GM23338 (cell line): ENCODE results near the gene RALGPS1.

Experiments used
- EZH2 ChIP-seq: fragments of 200-600 bp; sonication (generic); IDR thresholded peaks from one replicate; pipeline ENCODE4 v1.8.0; 2017; ENCODE audit warnings: antibody characterized with exemption, mild to moderate bottlenecking, low read depth; ENCODE audit not compliant: unreplicated experiment
- EZH2phosphoT487 ChIP-seq: fragments of 200-600 bp; sonication (generic); IDR thresholded peaks from one replicate; pipeline ENCODE4 v1.8.1; 2018; ENCODE audit warnings: antibody characterized with exemption; ENCODE audit not compliant: unreplicated experiment
- JUNB ChIP-seq: IDR thresholded peaks from one replicate; pipeline ENCODE4 v1.6.1; 2016; ENCODE audit warnings: antibody characterized with exemption; ENCODE audit not compliant: unreplicated experiment
- POLR2AphosphoS5 ChIP-seq: IDR thresholded peaks from 2 replicates; pipeline ENCODE4 v1.6.1; 2016; ENCODE audit warnings: antibody characterized with exemption, low read depth
- TF ChIP-seq, protein P1 (sequence below), 2 experiments: fragments of 200-600 bp in 1 of 2; sonication (generic) in 1 of 2; conservative IDR thresholded peaks; 2 replicates each; pipeline versions ENCODE4 v1.5.1 to v1.6.1; 2016 to 2017; ENCODE audit warnings: antibody characterized with exemption in 2 of 2, low read depth in 2 of 2, mild to moderate bottlenecking in 2 of 2, moderate library complexity in 1 of 2
- TF ChIP-seq, protein P2 (sequence below): IDR thresholded peaks from one replicate; pipeline ENCODE4 v1.6.1; 2018; ENCODE audit warnings: antibody characterized with exemption; ENCODE audit not compliant: unreplicated experiment

DNA sequence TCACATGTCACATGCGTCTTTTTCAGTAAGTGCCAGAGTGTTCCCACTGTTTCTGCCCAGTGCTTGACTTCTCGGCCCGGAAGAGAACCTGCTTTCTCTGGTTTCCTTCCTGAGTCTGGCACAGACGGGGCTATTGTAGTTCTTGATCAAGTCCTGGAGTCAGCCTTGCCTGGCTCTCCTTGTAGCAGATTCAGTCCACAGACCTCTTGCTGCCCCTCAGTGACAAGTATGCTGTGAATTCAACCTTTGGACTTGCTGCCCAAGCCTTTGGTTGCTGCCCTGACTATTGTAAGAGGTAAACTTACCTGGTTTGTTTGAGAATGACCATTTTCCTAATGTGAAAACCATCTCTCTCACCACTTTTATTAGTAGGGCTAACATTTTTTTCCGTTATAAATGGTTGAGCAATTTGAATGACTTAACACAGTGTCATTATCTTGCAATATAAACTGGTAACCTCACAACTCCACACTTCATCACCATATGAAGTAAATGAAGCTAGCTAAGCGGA lies 29.4 kb upstream of the RALGPS1 start:
- TF ChIP-seq, protein P1, sequence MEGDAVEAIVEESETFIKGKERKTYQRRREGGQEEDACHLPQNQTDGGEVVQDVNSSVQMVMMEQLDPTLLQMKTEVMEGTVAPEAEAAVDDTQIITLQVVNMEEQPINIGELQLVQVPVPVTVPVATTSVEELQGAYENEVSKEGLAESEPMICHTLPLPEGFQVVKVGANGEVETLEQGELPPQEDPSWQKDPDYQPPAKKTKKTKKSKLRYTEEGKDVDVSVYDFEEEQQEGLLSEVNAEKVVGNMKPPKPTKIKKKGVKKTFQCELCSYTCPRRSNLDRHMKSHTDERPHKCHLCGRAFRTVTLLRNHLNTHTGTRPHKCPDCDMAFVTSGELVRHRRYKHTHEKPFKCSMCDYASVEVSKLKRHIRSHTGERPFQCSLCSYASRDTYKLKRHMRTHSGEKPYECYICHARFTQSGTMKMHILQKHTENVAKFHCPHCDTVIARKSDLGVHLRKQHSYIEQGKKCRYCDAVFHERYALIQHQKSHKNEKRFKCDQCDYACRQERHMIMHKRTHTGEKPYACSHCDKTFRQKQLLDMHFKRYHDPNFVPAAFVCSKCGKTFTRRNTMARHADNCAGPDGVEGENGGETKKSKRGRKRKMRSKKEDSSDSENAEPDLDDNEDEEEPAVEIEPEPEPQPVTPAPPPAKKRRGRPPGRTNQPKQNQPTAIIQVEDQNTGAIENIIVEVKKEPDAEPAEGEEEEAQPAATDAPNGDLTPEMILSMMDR (conservative IDR thresholded peaks at IDR 0.05; ENCODE audit: low read depth in 2 of 2) = no peak
- TF ChIP-seq EZH2phosphoT487 (no peak), EZH2 (no peak), JUNB (no peak), POLR2AphosphoS5 (no peak)
- TF ChIP-seq, protein P2, sequence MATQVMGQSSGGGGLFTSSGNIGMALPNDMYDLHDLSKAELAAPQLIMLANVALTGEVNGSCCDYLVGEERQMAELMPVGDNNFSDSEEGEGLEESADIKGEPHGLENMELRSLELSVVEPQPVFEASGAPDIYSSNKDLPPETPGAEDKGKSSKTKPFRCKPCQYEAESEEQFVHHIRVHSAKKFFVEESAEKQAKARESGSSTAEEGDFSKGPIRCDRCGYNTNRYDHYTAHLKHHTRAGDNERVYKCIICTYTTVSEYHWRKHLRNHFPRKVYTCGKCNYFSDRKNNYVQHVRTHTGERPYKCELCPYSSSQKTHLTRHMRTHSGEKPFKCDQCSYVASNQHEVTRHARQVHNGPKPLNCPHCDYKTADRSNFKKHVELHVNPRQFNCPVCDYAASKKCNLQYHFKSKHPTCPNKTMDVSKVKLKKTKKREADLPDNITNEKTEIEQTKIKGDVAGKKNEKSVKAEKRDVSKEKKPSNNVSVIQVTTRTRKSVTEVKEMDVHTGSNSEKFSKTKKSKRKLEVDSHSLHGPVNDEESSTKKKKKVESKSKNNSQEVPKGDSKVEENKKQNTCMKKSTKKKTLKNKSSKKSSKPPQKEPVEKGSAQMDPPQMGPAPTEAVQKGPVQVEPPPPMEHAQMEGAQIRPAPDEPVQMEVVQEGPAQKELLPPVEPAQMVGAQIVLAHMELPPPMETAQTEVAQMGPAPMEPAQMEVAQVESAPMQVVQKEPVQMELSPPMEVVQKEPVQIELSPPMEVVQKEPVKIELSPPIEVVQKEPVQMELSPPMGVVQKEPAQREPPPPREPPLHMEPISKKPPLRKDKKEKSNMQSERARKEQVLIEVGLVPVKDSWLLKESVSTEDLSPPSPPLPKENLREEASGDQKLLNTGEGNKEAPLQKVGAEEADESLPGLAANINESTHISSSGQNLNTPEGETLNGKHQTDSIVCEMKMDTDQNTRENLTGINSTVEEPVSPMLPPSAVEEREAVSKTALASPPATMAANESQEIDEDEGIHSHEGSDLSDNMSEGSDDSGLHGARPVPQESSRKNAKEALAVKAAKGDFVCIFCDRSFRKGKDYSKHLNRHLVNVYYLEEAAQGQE = no peak
